ENCODE results near the gene IGSF8. TPM values are rescaled to one million over a fixed set of nuclear protein-coding genes. Genes with fewer than 3 reads are reported as not detected.
A peak's percentile ranks its signal among the peaks of the same experiment; 100 is the strongest.

The IGSF8 gene
- total and polyA plus RNA-seq, 2 of the 8 experiments (the other 6 are each of a cell fraction or from before 2014, with no cell fraction given): 69.6 to 132 TPM

GRCh38 chr1:160095382-160096105 is 2.9 kb downstream of the IGSF8 start (continued):
- TF ChIP-seq E2F6 (IDR thresholded peaks at IDR 0.05): 0 out of 2 replicates have a peak, but pooled peaks have one; percentile 14
- TF ChIP-seq RFX5 (IDR thresholded peaks at IDR 0.05; ENCODE audit: borderline replicate concordance, low read depth, low read length): no peak
- TF ChIP-seq NANOG (IDR thresholded peaks at IDR 0.05; ENCODE audit: insufficient read depth, low read depth, low read length, poor library complexity, severe bottlenecking): peak; percentile 18
- peak; percentile 76 for TF ChIP-seq SP1 (IDR thresholded peaks at IDR 0.05; ENCODE audit: low read depth, low read length)
- peak; percentile 24; the same call in 1 of the 2 replicates for TF ChIP-seq TBP (IDR thresholded peaks at IDR 0.05; ENCODE audit: low read depth, low read length)
- 0 out of 2 replicates have a peak, but pooled peaks have one; percentile 51 for TF ChIP-seq TCF12 (IDR thresholded peaks at IDR 0.05; ENCODE audit: low read depth, low read length)
- TF ChIP-seq TEAD4 (IDR thresholded peaks at IDR 0.05; ENCODE audit: low read depth, low read length): peak; percentile 51; the same call in 1 of the 2 replicates
- TF ChIP-seq SIN3A (conservative IDR thresholded peaks at IDR 0.05 in 1 of 2, IDR thresholded peaks at IDR 0.05 in 1 of 2; ENCODE audit: low read depth in 1 of 2, low read length in 2 of 2): 0 out of 4 replicates have a peak, but pooled peaks of 1 of the 2 experiments have one; percentile 33
- no peak for TF ChIP-seq EGR1 (IDR thresholded peaks at IDR 0.05; ENCODE audit: borderline replicate concordance, low read depth, low read length)
- TF ChIP-seq YY1 (IDR thresholded peaks at IDR 0.05; ENCODE audit: low read depth, low read length): peak; percentile 75
- TF ChIP-seq CHD2 (IDR thresholded peaks at IDR 0.05; ENCODE audit: low read length): no peak
- TF ChIP-seq EP300 (IDR thresholded peaks at IDR 0.05; ENCODE audit: borderline replicate concordance in 1 of 2, low read depth in 2 of 2, low read length in 2 of 2): peak in 1 of 2 experiments; percentile 54; a peak in 1 of 3 replicates

Data from H1 (cell line).